ENCODE results near the gene SLC22A23. TPM values are rescaled to one million over a fixed set of nuclear protein-coding genes. Genes with fewer than 3 reads are reported as not detected.

Gene SLC22A23
- total RNA-seq, 4 donors from 2014 or later = 8.3 to 22.5 (median 12.8) TPM

DNA sequence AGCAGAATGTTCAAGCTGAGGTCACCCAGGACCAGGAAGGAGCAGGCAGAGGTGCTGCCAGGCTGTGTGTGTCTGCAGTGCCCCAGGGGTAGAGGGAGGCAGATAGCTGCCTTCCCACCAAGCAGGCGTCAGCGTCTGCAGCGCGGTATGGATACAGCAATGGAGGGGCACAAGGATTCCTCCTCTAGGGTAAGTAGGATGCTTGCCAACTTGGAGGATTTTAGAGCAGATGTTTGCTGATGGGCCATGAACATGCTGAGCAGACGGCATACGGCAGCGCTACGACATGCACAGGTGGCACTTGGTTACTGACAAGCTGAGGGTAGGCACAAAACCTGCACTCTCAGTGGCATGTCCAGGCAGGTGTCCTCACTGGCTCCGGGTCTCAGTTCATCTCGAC, 150.0 kb downstream of the SLC22A23 start:
- DNase-seq (ENCODE audit: low spot score) = no peak
- ATAC-seq (ENCODE audit: low FRiP score) = no peak

GRCh38 chr6:3305831-3306230, 151.0 kb downstream of the SLC22A23 start:
- ATAC-seq (ENCODE audit: low FRiP score) (no peak), DNase-seq (ENCODE audit: low spot score) (no peak)
- TF ChIP-seq, protein P1, sequence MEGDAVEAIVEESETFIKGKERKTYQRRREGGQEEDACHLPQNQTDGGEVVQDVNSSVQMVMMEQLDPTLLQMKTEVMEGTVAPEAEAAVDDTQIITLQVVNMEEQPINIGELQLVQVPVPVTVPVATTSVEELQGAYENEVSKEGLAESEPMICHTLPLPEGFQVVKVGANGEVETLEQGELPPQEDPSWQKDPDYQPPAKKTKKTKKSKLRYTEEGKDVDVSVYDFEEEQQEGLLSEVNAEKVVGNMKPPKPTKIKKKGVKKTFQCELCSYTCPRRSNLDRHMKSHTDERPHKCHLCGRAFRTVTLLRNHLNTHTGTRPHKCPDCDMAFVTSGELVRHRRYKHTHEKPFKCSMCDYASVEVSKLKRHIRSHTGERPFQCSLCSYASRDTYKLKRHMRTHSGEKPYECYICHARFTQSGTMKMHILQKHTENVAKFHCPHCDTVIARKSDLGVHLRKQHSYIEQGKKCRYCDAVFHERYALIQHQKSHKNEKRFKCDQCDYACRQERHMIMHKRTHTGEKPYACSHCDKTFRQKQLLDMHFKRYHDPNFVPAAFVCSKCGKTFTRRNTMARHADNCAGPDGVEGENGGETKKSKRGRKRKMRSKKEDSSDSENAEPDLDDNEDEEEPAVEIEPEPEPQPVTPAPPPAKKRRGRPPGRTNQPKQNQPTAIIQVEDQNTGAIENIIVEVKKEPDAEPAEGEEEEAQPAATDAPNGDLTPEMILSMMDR (IDR thresholded peaks at IDR 0.05) = no peak

More for the DNA sequence above, 150.0 kb downstream of the SLC22A23 start:
- TF ChIP-seq, protein P1 (IDR thresholded peaks at IDR 0.05) = no peak

- TF ChIP-seq, protein P1 (IDR thresholded peaks at IDR 0.05) = no peak
- DNase-seq (ENCODE audit: low spot score) (no peak), ATAC-seq (ENCODE audit: low FRiP score) (no peak)
Observed at GRCh38 chr6:3305216-3305565, 151.7 kb downstream of the SLC22A23 start.

DNA sequence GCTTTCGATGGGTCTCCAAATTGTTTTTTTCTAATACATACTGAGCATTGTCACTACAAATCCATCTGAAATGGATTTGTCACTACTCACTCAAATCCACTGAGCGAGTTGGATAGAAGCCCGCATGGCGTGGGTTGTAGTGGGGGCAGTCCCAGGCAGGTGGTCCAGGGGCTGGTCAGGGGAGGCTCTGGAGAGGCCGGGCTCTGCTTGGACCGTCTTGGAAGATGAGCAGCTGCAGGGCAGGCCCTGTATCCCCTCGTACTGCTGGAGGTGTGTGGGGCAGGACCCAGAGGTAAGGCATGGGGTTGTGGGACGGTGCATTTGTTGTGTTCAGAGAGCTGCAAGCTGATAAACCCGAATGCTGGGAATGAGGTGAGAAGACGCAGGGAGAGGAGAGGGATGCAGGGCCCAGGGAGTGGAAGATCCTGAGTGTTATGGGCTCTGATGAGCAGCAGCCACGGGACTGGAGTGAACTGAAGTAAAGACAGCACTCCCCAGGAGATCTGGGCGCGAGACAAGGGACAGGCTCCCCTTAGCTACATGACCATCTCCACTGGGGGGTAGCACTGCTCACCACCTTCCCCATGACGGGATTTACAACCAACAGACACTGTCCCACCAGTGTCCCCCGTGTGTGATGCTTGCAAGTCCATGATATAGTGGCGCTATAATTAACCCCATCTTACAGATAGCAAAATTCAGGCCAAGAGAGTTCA, 152.2 kb downstream of the SLC22A23 start:
- no peak for DNase-seq (ENCODE audit: low spot score)
- no peak for ATAC-seq (ENCODE audit: low FRiP score)
- TF ChIP-seq, protein P1 (IDR thresholded peaks at IDR 0.05) = no peak

GRCh38 chr6:3303795-3304411, 152.9 kb downstream of the SLC22A23 start:
- DNase-seq (ENCODE audit: low spot score) = no peak
- TF ChIP-seq, protein P1 (IDR thresholded peaks at IDR 0.05) = no peak
- no peak for ATAC-seq (ENCODE audit: low FRiP score)

GRCh38 chr6:3301506-3301905, 155.3 kb downstream of the SLC22A23 start:
- no peak for DNase-seq (ENCODE audit: low spot score)
- ATAC-seq (ENCODE audit: low FRiP score) = no peak
- TF ChIP-seq, protein P1 (IDR thresholded peaks at IDR 0.05) = no peak

- no peak for ATAC-seq (ENCODE audit: low FRiP score)
- no peak for DNase-seq (ENCODE audit: low spot score)
Observed at GRCh38 chr6:3299221-3299620, 157.6 kb downstream of the SLC22A23 start.

More at GRCh38 chr6:3299221-3299620, 157.6 kb downstream of the SLC22A23 start:
- TF ChIP-seq, protein P1 (IDR thresholded peaks at IDR 0.05) = no peak

Measured in omental fat pad (tissue), 4 donors.